ENCODE measurements around the gene CMIP.
"Not testable (repeated sequence)": the region's sequence is repeated elsewhere in the genome, so short reads cannot be mapped to it uniquely, and the experiment has no call there.

CMIP gene

GRCh38 chr16:81719993-81720392, 275.4 kb downstream of the CMIP start:
- no peak for DNase-seq (ENCODE audit: low spot score)

DNA sequence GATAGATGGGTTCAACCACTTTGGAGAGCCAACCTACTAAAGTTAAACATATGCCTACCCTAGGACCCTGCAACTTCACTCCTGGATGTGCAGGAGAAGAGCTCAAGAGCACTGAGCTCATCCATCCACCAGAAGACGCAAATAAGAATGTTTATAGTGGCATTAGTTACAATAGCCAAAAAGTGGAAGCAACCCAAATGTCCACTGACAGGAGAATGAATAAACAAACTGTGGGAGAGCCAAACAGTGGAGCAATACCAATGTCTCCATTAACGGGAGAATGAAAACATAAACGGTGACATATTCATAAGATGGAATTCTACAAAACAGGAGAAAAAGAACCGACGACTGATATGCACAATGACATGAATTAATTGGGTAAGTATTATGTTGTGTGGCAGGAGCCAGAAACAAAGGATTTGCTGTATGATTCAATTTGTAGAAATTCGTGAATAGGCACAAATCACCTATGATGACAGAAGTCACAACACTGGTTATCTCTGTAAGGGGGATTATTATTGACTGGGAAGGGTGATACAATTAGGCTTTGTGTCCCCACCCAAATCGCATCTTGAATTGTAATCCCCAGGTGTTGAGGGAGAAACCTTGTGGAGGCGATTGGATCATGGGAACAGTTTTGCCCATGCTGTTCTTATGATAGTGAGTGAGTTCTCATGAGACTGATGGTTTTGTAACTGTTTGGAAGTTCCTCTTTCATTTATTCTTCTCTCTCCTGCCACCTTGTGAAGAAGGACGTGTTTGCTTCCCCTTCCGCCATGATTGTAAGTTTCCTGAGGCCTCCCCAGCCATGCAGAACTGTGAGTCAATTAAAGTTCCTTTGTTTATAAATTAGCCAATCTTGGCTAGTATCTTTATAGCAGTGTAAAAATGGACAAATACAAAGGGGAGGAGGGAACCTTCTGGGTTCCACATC, 276.6 kb downstream of the CMIP start:
- no peak for DNase-seq (ENCODE audit: low spot score)

DNA sequence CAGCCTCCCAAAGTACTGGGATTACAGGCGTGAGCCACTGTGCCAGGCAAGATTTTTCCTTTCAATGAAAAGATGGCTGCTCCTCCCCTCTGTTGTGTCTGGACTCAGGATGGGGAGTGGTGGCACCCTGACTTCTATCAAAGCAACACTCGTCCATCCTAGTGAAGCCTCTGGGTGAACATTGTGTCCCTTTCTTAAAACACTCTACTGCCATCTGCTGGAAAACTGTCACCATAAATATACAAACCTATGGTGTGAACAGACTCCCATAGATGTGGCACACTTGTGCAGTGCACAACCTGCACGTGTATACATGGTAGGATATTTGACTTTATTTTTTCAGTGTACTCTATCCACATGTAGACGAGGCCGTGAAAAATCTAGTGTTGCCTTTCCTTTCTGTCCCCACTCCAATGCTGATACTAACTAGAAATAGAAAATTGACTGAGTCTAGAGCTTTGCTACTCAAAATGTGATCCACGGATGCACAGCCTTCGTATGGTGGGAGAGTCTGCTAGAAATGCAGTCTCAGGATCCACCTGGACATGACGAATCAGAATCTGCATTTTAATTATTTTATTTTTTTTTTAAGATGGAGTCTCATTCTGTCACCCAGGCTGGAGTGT, 278.6 kb downstream of the CMIP start:
- peak; percentile 84 for DNase-seq (ENCODE audit: low spot score)

- DNase-seq (ENCODE audit: low spot score) = no peak
These were observed 283.8 kb downstream of the CMIP start for GRCh38 chr16:81728435-81728834.

DNA sequence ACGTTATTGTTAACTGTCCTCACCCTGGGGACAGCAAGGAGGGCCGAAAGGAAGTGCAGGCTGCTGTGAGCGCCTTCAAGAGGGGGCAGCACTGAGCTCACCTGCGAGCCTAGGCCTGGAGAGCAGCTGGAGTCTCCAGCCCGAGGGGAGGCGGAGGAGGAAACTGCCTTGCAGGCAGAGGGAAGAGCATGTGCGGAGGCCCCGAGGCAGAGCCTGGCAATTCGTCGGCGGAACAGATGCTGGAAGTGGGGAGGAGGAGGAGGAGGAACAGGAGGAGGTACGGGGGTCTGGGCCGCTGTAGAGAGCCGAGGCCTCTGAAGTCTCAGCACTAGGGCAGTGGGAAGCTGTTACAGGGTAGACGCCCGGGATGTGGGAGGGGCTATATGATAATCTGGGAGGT, 284.8 kb downstream of the CMIP start:
- no peak for DNase-seq (ENCODE audit: low spot score)

- peak; percentile 23 for DNase-seq (ENCODE audit: low spot score)
These were observed 285.8 kb downstream of the CMIP start for GRCh38 chr16:81730090-81731051.

- no peak for DNase-seq (ENCODE audit: low spot score)
These were observed 287.0 kb downstream of the CMIP start for GRCh38 chr16:81731649-81732048.

GRCh38 chr16:81732699-81733098, 288.1 kb downstream of the CMIP start:
- DNase-seq (ENCODE audit: low spot score) = no peak

DNA sequence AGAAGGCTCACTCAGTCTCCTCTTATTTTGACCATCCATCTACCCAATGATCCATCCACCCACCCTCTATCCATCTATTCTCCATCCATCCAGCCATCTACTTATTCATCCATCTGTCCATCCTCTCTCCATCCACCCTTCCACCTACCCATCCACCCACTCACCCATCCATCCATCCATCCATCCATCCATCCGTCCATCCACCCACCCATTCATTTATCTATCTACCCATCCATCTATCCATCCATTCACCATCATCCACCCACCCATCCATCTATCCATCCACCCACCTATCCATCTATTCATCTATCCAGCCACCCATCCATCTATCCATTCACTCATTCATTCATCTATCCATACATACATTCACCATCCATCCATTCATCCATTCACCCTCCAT, 288.7 kb downstream of the CMIP start:
- no peak for DNase-seq (ENCODE audit: low spot score)

DNA sequence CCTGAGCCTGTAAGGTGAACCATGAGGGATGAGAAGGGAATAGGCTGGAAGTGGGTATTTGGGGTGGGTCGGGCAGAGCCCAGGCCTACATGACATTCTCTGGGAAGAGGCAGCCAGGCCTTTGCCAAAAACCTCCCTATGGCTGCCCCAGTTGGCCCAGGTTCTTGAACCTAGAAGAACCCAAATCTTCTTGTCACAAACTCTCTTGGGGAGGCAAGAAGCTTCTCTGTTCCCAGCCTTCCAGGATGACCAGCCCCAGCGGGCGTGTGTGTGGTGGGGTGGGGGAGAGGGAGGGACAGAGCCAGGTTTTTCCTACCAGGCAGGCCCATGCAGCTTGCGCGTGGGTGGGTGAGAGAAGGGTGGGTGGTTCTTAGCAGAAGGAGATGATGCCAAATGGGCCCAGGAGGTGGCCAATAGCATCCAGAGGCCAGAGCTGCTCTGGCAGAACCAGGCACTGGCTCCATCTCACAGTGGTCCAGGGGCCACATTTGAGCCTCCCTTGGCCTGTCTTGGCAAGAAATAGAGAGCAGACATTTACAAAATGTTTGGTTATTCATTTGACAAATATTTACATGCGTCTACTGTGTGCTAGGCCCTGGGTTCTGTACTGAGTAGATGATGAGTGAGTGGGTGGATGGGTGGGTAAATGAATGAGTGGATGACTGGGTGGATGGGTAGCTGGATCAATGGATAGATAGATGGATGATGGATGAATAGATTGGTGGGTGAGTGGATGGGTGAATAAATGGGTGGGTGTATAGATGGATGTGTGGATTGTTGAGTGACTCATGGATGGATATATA, 290.2 kb downstream of the CMIP start:
- DNase-seq (ENCODE audit: low spot score) = no peak

GRCh38 chr16:81737885-81738536, 293.4 kb downstream of the CMIP start:
- peak; percentile 55 for DNase-seq (ENCODE audit: low spot score)

- no peak for DNase-seq (ENCODE audit: low spot score)
These were observed 294.3 kb downstream of the CMIP start for GRCh38 chr16:81738783-81739496.

- no peak for DNase-seq (ENCODE audit: low spot score)
These were observed 294.9 kb downstream of the CMIP start for GRCh38 chr16:81739503-81739902.

GRCh38 chr16:81740169-81740568, 295.6 kb downstream of the CMIP start:
- no peak for DNase-seq (ENCODE audit: low spot score)

DNA sequence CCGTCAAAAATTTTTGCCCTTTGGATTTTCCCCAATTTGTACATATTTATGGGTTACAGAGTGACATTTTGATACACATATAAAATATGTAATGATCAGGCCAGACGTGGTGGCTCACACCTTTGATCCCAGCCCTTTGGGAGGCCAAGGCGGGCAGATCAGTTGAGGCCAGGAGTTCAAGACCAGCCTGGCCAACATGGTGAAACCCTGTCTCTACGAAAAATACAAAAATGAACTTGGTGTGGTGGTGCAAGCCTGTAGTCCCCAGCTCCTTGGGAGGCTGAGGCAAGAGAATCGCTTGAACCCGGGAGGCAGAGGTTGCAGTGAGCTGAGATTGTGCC, 296.8 kb downstream of the CMIP start:
- DNase-seq (ENCODE audit: low spot score) = not testable (repeated sequence)

GRCh38 chr16:81744385-81744784, 299.8 kb downstream of the CMIP start:
- DNase-seq (ENCODE audit: low spot score) = no peak

GRCh38 chr16:81744911-81745310, 300.3 kb downstream of the CMIP start:
- no peak for DNase-seq (ENCODE audit: low spot score)

GRCh38 chr16:81745704-81746558, 301.3 kb downstream of the CMIP start:
- no peak for DNase-seq (ENCODE audit: low spot score)

GRCh38 chr16:81746566-81746965, 302.0 kb downstream of the CMIP start:
- no peak for DNase-seq (ENCODE audit: low spot score)

Data from RKO (cell line).